RWPE2 (cell line): ENCODE measurements around the gene AUNIP.

Source experiments
- ATAC-seq: fragments of 200-7000 bp; cut with Tn5 transposase; 3 replicates; pipeline ENCODE4 v1.9.1; 2021; ENCODE audit warnings: low read depth
- DNase-seq: peaks from one replicate; pipeline ENCODE4 v3.0.0-alpha.2; 2020; ENCODE audit warnings: low spot score
- H3K27ac ChIP-seq: fragments of 450-650 bp; 2 replicates; pipeline ENCODE4 v1.5.1; 2017; ENCODE audit warnings: mild to moderate bottlenecking; ENCODE audit not compliant: poor library complexity, severe bottlenecking
- H3K27me3 ChIP-seq: fragments of 250-450 bp; sonication (Bioruptor Pico); 2 replicates; pipeline ENCODE4 v1.5.1; 2021; ENCODE audit warnings: mild to moderate bottlenecking, moderate library complexity; ENCODE audit not compliant: insufficient read depth, poor library complexity, severe bottlenecking
- H3K36me3 ChIP-seq: fragments of 250-450 bp; sonication (Bioruptor Pico); 2 replicates; pipeline ENCODE4 v1.5.1; 2020; ENCODE audit warnings: low read depth, mild to moderate bottlenecking, moderate library complexity
- H3K4me1 ChIP-seq: fragments of 250-450 bp; sonication (Bioruptor Pico); 2 replicates; pipeline ENCODE4 v1.5.1; 2021; ENCODE audit warnings: mild to moderate bottlenecking, moderate library complexity; ENCODE audit not compliant: insufficient read depth, poor library complexity, severe bottlenecking
- H3K4me3 ChIP-seq: fragments of 250-450 bp; sonication (Bioruptor Pico); 2 replicates; pipeline ENCODE4 v1.5.1; 2021; ENCODE audit warnings: mild to moderate bottlenecking, moderate library complexity; ENCODE audit not compliant: severe bottlenecking
- H3K9me3 ChIP-seq: fragments of 250-450 bp; sonication (Bioruptor Pico); 2 replicates; pipeline ENCODE4 v1.5.1; 2021; ENCODE audit warnings: mild to moderate bottlenecking, moderate library complexity; ENCODE audit not compliant: severe bottlenecking
- TF ChIP-seq, protein P1 (sequence below): fragments of 450-650 bp; IDR thresholded peaks from one replicate; pipeline ENCODE4 v1.5.1; 2017; ENCODE audit warnings: mild to moderate bottlenecking, moderate library complexity; ENCODE audit not compliant: poor library complexity, severe bottlenecking

AUNIP gene

DNA sequence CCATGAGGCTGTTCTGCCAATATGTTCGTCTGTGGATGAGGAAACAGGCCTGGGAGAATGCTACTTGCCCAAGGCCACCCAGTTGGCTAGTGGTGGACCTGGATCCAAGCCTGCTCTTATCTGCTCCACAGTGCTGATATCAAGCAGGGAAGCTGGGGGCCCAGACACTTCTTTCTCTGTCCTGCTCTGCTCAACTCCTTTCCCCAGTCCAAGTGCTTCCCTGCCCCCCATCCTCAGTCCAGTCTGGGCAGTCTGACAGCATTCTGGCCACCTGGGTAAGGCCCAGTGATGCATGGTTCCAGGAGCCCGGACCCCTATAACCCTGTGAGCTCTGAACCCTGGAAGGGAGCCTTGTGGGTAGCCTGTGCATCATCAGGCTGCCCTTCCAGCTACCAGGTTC is 20.4 kb upstream of the AUNIP start:
- H3K4me1 ChIP-seq: peaks cover 5% of the 10 kb centered on the region

DNA sequence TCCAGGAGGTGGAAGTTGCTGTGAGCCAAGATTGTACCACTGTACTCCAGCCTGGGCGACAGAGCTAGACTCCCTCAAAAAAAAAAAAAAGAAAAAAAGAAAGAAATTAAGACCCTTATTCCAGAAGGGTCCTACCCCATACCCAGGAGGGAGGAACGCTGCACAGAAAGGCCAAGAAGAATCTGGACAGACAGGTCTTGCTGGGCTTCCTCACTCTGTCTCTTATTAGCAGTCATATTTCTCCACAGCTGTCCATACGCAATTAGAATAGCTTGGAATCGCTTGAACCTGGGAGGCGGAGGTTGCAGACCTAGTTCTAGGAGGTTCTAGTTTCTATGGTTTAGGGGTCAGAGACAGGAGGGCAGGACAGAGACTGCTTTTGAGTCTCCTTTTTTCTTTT is 19.4 kb upstream of the AUNIP start:
- Histone ChIP-seq H3K4me1 (peaks cover 7% of the 10 kb centered on the region), H3K4me3 (no peak overlapping the region), H3K9me3 (no peaks in the 10 kb centered on the region), H3K36me3 (no peaks in the 10 kb centered on the region), H3K27me3 (no peaks in the 10 kb centered on the region), H3K27ac (no peak overlapping the region)
- no peak for ATAC-seq
- TF ChIP-seq, protein P1, sequence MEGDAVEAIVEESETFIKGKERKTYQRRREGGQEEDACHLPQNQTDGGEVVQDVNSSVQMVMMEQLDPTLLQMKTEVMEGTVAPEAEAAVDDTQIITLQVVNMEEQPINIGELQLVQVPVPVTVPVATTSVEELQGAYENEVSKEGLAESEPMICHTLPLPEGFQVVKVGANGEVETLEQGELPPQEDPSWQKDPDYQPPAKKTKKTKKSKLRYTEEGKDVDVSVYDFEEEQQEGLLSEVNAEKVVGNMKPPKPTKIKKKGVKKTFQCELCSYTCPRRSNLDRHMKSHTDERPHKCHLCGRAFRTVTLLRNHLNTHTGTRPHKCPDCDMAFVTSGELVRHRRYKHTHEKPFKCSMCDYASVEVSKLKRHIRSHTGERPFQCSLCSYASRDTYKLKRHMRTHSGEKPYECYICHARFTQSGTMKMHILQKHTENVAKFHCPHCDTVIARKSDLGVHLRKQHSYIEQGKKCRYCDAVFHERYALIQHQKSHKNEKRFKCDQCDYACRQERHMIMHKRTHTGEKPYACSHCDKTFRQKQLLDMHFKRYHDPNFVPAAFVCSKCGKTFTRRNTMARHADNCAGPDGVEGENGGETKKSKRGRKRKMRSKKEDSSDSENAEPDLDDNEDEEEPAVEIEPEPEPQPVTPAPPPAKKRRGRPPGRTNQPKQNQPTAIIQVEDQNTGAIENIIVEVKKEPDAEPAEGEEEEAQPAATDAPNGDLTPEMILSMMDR: no peak
- no peak for DNase-seq

More for the DNA sequence above, 20.4 kb upstream of the AUNIP start:
- Histone ChIP-seq H3K36me3 (no peaks in the 10 kb centered on the region), H3K27me3 (no peaks in the 10 kb centered on the region), H3K4me3 (no peak overlapping the region), H3K27ac (no peak overlapping the region), H3K9me3 (no peaks in the 10 kb centered on the region)
- no peak for ATAC-seq
- DNase-seq: no peak
- TF ChIP-seq, protein P1: no peak

DNA sequence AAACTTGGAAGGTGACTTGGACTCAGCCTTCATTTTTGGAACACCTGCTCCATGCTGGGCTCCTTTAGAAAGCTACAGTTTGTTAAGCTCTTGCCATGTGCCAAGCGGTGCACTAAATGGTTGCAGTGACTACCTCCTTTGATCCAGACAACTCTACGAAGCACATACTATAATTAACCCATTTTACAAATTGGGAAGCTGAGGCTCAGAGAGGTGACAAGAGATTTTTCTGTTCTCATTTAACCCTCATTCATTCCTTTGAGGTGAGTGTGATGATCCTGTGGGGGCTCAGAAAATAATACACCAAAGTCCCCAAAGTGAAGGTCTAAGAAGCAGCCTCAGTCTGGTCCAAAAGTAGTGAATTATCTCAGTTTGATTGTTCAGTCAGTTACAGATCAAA is 17.9 kb upstream of the AUNIP start:
- TF ChIP-seq, protein P1: no peak
- Histone ChIP-seq H3K27me3 (no peaks in the 10 kb centered on the region), H3K27ac (no peak overlapping the region), H3K4me3 (no peak overlapping the region), H3K9me3 (no peaks in the 10 kb centered on the region), H3K4me1 (peaks cover 19% of the 10 kb centered on the region), H3K36me3 (no peaks in the 10 kb centered on the region)
- ATAC-seq (no peak), DNase-seq (no peak)

DNA sequence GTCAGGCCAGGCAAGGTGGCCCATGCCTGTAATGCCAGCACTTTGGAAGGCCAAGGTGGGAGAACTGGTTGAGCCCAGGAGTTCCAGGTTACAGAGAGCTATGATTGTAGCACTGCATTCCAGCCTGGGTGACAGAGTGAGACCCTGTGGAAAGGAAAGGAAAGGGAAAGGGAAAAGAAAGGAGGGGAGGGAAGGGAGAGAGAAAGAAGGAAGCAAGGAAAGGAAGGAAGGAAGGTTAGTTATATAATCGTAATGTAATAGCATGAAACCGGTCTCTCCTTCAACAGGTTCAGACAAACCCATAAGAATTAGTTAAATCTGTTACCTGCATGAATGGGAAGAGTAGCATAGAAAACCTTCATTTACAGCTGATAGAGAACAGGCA is 17.4 kb upstream of the AUNIP start:
- Histone ChIP-seq H3K4me1 (peaks cover 24% of the 10 kb centered on the region), H3K9me3 (no peaks in the 10 kb centered on the region), H3K27ac (peak overlapping the region; percentile 71), H3K27me3 (no peaks in the 10 kb centered on the region), H3K4me3 (peak overlapping the region; percentile 2), H3K36me3 (no peaks in the 10 kb centered on the region)
- DNase-seq: no peak
- no peak for ATAC-seq
- TF ChIP-seq, protein P1: no peak

DNA sequence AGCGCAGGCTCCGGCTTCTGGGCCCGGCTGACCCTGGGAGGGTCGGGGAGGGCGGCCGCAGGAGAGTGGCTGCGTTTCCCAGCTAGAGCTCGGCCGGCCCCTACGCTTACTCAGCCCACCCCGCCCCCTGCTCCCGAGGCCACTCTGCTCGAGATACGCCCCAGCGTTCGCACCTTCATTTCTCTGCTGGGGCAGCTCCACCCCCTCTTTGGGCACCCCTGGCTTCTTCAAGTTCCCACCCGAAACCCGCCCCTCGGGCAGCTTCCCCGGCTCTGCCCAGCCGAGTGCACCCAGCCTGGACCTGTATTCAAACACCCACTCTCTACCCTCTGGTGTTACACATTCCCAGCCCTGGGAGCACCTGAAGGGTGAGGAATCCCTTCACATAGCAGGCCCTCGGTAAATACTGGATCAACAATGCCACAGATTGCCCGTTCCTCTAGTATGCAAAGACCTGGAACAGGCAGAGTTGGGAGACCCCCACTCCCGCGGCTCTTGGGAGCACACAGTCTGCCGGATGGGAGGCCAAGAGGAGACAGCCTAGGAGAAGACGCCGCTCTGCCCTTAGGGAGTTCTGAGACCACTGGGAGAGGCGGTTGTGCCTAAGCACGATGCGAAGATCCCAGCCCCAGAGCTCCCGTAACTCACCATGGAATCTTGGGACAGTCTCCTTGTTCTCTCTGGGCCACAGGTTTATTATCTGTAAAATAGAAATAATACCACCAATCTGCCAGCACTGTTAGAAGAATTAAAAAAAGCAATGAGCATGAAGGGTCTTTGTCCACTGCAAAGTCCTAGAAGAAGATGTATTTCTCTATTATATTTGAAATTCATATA is 16.8 kb upstream of the AUNIP start:
- Histone ChIP-seq H3K27me3 (no peaks in the 10 kb centered on the region), H3K4me1 (peaks cover 30% of the 10 kb centered on the region), H3K36me3 (no peaks in the 10 kb centered on the region), H3K27ac (peak overlapping the region; percentile 71), H3K4me3 (peak overlapping the region; percentile 42), H3K9me3 (no peaks in the 10 kb centered on the region)
- TF ChIP-seq, protein P1: no peak
- peak; percentile 48 for ATAC-seq
- no peak for DNase-seq
